Hematopoietic multipotent progenitor cell (in vitro differentiated cells): Measurements from ENCODE around the gene CNTN4. TPM values are rescaled to one million over a fixed set of nuclear protein-coding genes. Genes with fewer than 3 reads are reported as not detected.

Experiments
- DNase-seq, 3 donors: peaks; one replicate each; pipeline ENCODE4 v3.0.0-alpha.2; 2011 to 2015; ENCODE audit warnings: low read depth in 2 of 3, low spot score in 2 of 3
- total RNA-seq: library from RNA; depleted of rRNA; stranded (reverse); fragments of >200 nt; gene quantifications from one replicate; pipeline ENCODE4 v1.2.3, GENCODE V29; 2012

The CNTN4 gene
- total RNA-seq, 1 donor, result 0.27 TPM

- no peak for DNase-seq
These were observed 50.1 kb downstream of the CNTN4 start for GRCh38 chr3:2148561-2149340.

GRCh38 chr3:2153053-2153452, 54.4 kb downstream of the CNTN4 start:
- DNase-seq, result no peak

- DNase-seq, result no peak
These were observed 54.9 kb downstream of the CNTN4 start for GRCh38 chr3:2153547-2153946.

GRCh38 chr3:2154621-2155020, 56.0 kb downstream of the CNTN4 start:
- no peak for DNase-seq

- peak in 2 of 3 donors; percentile 5 to 29 for DNase-seq
These were observed 57.7 kb downstream of the CNTN4 start for GRCh38 chr3:2156244-2156847.

GRCh38 chr3:2158828-2159227, 60.2 kb downstream of the CNTN4 start:
- no peak for DNase-seq

GRCh38 chr3:2166552-2166951, 67.9 kb downstream of the CNTN4 start:
- DNase-seq, result no peak

- no peak for DNase-seq
These were observed 74.0 kb downstream of the CNTN4 start for GRCh38 chr3:2172561-2173171.

- DNase-seq, result no peak
These were observed 82.0 kb downstream of the CNTN4 start for GRCh38 chr3:2180634-2181033.

- DNase-seq, result no peak
These were observed 100.2 kb downstream of the CNTN4 start for GRCh38 chr3:2198776-2199279.

- no peak for DNase-seq
These were observed 105.4 kb downstream of the CNTN4 start for GRCh38 chr3:2204054-2204453.

GRCh38 chr3:2205692-2206091, 107.0 kb downstream of the CNTN4 start:
- no peak for DNase-seq

- DNase-seq, result no peak
These were observed 107.9 kb downstream of the CNTN4 start for GRCh38 chr3:2206536-2206935.

GRCh38 chr3:2211568-2211967, 112.9 kb downstream of the CNTN4 start:
- DNase-seq, result no peak

- DNase-seq, result no peak
These were observed 113.5 kb downstream of the CNTN4 start for GRCh38 chr3:2212206-2212605.

GRCh38 chr3:2218375-2218774, 119.7 kb downstream of the CNTN4 start:
- no peak for DNase-seq

GRCh38 chr3:2218816-2219215, 120.2 kb downstream of the CNTN4 start:
- DNase-seq, result no peak

GRCh38 chr3:2236203-2236602, 137.5 kb downstream of the CNTN4 start:
- no peak for DNase-seq

GRCh38 chr3:2244137-2244536, 145.5 kb downstream of the CNTN4 start:
- DNase-seq, result no peak

- DNase-seq, result no peak
These were observed 148.4 kb downstream of the CNTN4 start for GRCh38 chr3:2246873-2247648.

- no peak for DNase-seq
These were observed 149.2 kb downstream of the CNTN4 start for GRCh38 chr3:2247831-2248230.
